Measurements from ENCODE around the gene GPR32. TPM values are rescaled to one million over a fixed set of nuclear protein-coding genes. Genes with fewer than 3 reads are reported as not detected.

The GPR32 gene
- total RNA-seq, 1 experiment from 2014 or later: not detected

DNA sequence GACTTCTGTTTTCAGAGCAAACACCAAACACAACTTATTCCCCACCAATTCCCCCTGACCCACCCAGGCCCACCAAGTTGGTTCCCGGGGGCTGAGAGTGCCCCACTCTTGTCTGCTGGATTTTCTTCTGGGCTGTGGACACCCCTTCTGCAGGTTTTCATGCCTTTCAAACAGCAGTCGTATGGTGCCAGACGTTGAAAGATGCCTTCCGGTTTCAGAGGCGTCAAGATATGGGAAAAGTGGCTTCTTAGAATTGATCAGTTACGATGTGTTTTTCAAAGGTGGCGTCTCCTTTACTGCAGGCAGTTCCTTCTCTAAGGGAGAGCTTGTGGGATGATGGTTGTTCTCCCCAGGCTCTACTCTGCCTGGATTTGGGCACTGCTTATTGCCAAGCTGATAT is 34.4 kb upstream of the GPR32 start:
- no peak overlapping the region for H3K4me3 Mint-ChIP-seq (ENCODE audit: unreplicated experiment)

DNA sequence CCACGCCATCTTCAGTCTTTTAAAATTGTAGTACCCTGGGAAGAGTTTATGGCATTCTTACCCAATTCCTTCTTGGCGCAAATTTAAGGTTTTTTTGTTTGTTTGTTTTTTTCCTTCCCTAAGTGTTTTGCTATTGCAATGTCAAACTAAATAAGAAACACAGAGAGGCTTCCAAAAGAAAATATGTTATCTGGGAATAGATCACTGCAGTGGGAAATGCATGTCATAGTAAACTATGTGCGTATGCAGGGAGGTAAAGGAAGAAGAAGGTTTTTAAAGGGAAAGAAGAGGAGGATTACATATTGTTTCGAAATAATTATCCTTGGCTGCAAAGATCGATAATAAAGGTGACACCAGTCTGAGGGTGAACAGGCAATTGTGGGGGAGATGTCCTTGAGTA is 33.9 kb upstream of the GPR32 start:
- no peak for DNase-seq (ENCODE audit: unreplicated experiment)
- Mint-ChIP-seq H3K36me3 (ENCODE audit: insufficient read depth, unreplicated experiment) (no peaks in the 10 kb centered on the region), H3K27me3 (ENCODE audit: insufficient read depth, unreplicated experiment) (peaks cover 30% of the 10 kb centered on the region), H3K9me3 (ENCODE audit: unreplicated experiment) (no peaks in the 10 kb centered on the region), H3K27ac (ENCODE audit: low read depth, unreplicated experiment) (no peak overlapping the region), H3K4me1 (ENCODE audit: insufficient read depth, unreplicated experiment) (no peaks in the 10 kb centered on the region), H3K4me3 (ENCODE audit: unreplicated experiment) (no peak overlapping the region)
- intact Hi-C loops (cut with micrococcal nuclease): no loop called here
- POLR2A ChIA-PET: no interaction called here
- TF ChIP-seq, protein P1, sequence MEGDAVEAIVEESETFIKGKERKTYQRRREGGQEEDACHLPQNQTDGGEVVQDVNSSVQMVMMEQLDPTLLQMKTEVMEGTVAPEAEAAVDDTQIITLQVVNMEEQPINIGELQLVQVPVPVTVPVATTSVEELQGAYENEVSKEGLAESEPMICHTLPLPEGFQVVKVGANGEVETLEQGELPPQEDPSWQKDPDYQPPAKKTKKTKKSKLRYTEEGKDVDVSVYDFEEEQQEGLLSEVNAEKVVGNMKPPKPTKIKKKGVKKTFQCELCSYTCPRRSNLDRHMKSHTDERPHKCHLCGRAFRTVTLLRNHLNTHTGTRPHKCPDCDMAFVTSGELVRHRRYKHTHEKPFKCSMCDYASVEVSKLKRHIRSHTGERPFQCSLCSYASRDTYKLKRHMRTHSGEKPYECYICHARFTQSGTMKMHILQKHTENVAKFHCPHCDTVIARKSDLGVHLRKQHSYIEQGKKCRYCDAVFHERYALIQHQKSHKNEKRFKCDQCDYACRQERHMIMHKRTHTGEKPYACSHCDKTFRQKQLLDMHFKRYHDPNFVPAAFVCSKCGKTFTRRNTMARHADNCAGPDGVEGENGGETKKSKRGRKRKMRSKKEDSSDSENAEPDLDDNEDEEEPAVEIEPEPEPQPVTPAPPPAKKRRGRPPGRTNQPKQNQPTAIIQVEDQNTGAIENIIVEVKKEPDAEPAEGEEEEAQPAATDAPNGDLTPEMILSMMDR (IDR thresholded peaks at IDR 0.05; ENCODE audit: unreplicated experiment): no peak
- CTCF ChIA-PET: no interaction called here
- no TSS peak for BruUV-seq (replicated peaks)

More for the DNA sequence above, 34.4 kb upstream of the GPR32 start:
- no peak for DNase-seq (ENCODE audit: unreplicated experiment)
- Mint-ChIP-seq H3K9me3 (ENCODE audit: unreplicated experiment) (no peaks in the 10 kb centered on the region), H3K36me3 (ENCODE audit: insufficient read depth, unreplicated experiment) (no peaks in the 10 kb centered on the region), H3K27me3 (ENCODE audit: insufficient read depth, unreplicated experiment) (peaks cover 30% of the 10 kb centered on the region), H3K27ac (ENCODE audit: low read depth, unreplicated experiment) (no peak overlapping the region), H3K4me1 (ENCODE audit: insufficient read depth, unreplicated experiment) (no peaks in the 10 kb centered on the region)
- intact Hi-C loops (cut with micrococcal nuclease): no loop called here
- CTCF ChIA-PET: interaction anchor here (0.6 kb wide), 1 partner anchor 88 kb away, joined by 4 read pairs; no protein-coding TSS in a partner anchor
- POLR2A ChIA-PET: interaction anchor here (0.6 kb wide), 1 partner anchor 1900 kb away, joined by 3 read pairs; the partner anchor contains the start of gene HSD17B14
- TF ChIP-seq, protein P1 (IDR thresholded peaks at IDR 0.05; ENCODE audit: unreplicated experiment): no peak
- no TSS peak for BruUV-seq (replicated peaks)

DNA sequence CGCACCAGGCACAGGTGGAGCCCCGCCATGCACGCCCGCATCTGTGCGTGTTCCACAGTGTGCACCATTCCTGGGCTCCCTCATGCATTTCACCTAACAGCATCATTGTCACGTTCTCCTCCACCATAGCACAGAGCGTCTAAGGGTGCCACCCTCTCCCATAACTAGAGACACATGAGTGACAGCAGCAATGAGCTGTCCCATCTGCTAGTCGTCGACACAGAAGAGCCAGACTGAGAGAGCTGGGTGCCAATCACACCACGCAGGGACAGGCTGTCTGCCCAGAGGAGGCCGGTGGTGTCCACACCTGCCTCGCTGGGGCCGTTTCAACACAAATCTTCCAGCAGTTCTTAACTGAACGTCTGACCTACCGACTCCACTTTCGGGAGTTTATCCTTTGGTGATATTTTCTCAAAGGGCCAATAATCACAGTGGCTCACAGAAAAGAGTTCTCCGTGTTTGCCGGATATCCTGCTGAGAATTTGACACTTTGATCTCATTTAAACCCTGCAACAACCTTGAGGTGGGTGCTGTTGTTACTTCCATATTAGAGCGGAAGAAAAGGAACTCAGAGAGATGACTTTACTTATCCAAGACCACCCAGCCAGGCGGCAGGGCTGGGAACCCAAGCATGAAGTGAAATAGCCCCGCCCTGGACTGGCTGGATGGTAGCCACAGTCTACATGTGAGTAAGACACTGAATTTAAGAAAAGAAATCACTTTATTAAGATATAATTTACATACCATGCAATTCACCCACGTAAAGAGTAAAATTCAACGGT is 30.9 kb upstream of the GPR32 start:
- H3K9me3 Mint-ChIP-seq (ENCODE audit: unreplicated experiment): no peaks in the 10 kb centered on the region
- no TSS peak for BruUV-seq (replicated peaks)
- H3K36me3 Mint-ChIP-seq (ENCODE audit: insufficient read depth, unreplicated experiment): no peaks in the 10 kb centered on the region
- intact Hi-C loops (cut with micrococcal nuclease): no loop called here
- ChIA-PET POLR2A (no interaction called here), CTCF (no interaction called here)
- DNase-seq (ENCODE audit: unreplicated experiment): no peak
- TF ChIP-seq, protein P1 (IDR thresholded peaks at IDR 0.05; ENCODE audit: unreplicated experiment): no peak
- H3K4me1 Mint-ChIP-seq (ENCODE audit: insufficient read depth, unreplicated experiment): no peaks in the 10 kb centered on the region
- peaks cover 30% of the 10 kb centered on the region for H3K27me3 Mint-ChIP-seq (ENCODE audit: insufficient read depth, unreplicated experiment)
- no peak overlapping the region for H3K27ac Mint-ChIP-seq (ENCODE audit: low read depth, unreplicated experiment)
- H3K4me3 Mint-ChIP-seq (ENCODE audit: unreplicated experiment): no peak overlapping the region

DNA sequence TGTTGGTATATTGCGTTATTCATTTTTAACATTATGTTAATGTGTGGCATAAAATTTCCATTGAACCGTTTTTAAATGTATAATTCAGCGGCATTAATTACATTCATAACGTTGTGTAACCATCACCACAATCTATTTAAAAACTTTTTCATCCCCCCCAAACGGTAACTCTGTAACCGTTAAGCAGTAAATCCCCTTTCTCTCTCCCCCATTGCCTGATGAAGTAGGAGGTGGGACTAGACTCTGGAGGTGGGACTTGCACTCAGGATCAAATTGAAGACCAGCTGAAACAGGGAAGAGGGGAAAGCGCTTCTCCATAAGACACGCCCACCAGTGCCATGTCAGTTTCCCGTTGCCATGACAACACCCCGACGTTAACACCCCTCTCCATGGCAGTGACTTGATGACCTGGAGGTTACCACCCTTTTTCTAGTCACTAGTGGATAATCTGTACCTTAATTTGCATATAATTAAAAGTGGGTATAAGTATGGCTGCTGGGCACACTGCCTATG is 30.3 kb upstream of the GPR32 start:
- H3K27ac Mint-ChIP-seq (ENCODE audit: low read depth, unreplicated experiment): no peak overlapping the region
- intact Hi-C loops (cut with micrococcal nuclease): no loop called here
- TF ChIP-seq, protein P1 (IDR thresholded peaks at IDR 0.05; ENCODE audit: unreplicated experiment): no peak
- ChIA-PET POLR2A (no interaction called here), CTCF (no interaction called here)
- no peaks in the 10 kb centered on the region for H3K36me3 Mint-ChIP-seq (ENCODE audit: insufficient read depth, unreplicated experiment)
- no peaks in the 10 kb centered on the region for H3K4me1 Mint-ChIP-seq (ENCODE audit: insufficient read depth, unreplicated experiment)
- no TSS peak for BruUV-seq (replicated peaks)
- no peaks in the 10 kb centered on the region for H3K9me3 Mint-ChIP-seq (ENCODE audit: unreplicated experiment)
- DNase-seq (ENCODE audit: unreplicated experiment): no peak
- peaks cover 30% of the 10 kb centered on the region for H3K27me3 Mint-ChIP-seq (ENCODE audit: insufficient read depth, unreplicated experiment)
- no peak overlapping the region for H3K4me3 Mint-ChIP-seq (ENCODE audit: unreplicated experiment)
